ENCODE results near the gene CFAP97D2.
A peak's percentile ranks its signal among the peaks of the same experiment; 100 is the strongest.
"Not testable (repeated sequence)": the region's sequence is repeated elsewhere in the genome, so short reads cannot be mapped to it uniquely, and the experiment has no call there.

The CFAP97D2 gene

DNA sequence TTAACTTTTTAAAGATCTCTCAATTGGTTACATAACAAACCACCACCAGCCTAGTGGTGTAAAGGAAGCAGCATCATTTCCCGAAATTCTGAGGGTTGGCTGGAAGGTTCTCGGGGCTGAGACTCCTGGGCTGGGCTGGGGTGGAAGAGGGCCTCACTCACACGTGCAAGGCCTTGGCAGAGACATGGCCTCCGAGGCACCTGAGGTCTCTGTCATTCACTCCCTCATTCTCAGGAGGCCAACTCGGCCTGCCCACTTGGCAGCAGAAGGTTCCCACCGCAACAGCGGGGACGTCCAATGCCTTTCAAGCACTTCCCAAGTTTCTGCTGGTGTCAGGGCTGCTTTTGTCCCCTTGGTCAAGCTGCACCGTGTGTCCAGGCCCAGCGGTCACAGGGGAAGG is 28.0 kb upstream of the CFAP97D2 start:
- Mint-ChIP-seq H3K36me3 (no peaks in the 10 kb centered on the region), H3K27me3 (peaks cover 12% of the 10 kb centered on the region), H3K27ac (peak overlapping the region; percentile 41), H3K4me1 (peaks cover 45% of the 10 kb centered on the region), H3K4me3 (no peak overlapping the region), H3K9me3 (peaks cover 5% of the 10 kb centered on the region)
- no peak for ATAC-seq

- Mint-ChIP-seq H3K9me3 (peaks cover 5% of the 10 kb centered on the region), H3K27ac (peak overlapping the region; percentile 61), H3K36me3 (no peaks in the 10 kb centered on the region), H3K4me1 (peaks cover 44% of the 10 kb centered on the region), H3K4me3 (no peak overlapping the region), H3K27me3 (peaks cover 12% of the 10 kb centered on the region)
- ATAC-seq: no peak
Observed at GRCh38 chr13:114151565-114152284, 27.3 kb upstream of the CFAP97D2 start.

- no peak for ATAC-seq
- H3K27me3 Mint-ChIP-seq: peaks cover 12% of the 10 kb centered on the region
- H3K9me3 Mint-ChIP-seq: peaks cover 5% of the 10 kb centered on the region
- no peak overlapping the region for H3K4me3 Mint-ChIP-seq
- peaks cover 45% of the 10 kb centered on the region for H3K4me1 Mint-ChIP-seq
- H3K36me3 Mint-ChIP-seq: no peaks in the 10 kb centered on the region
- H3K27ac Mint-ChIP-seq: peak overlapping the region; percentile 61
Observed at GRCh38 chr13:114152285-114152645, 26.8 kb upstream of the CFAP97D2 start.

DNA sequence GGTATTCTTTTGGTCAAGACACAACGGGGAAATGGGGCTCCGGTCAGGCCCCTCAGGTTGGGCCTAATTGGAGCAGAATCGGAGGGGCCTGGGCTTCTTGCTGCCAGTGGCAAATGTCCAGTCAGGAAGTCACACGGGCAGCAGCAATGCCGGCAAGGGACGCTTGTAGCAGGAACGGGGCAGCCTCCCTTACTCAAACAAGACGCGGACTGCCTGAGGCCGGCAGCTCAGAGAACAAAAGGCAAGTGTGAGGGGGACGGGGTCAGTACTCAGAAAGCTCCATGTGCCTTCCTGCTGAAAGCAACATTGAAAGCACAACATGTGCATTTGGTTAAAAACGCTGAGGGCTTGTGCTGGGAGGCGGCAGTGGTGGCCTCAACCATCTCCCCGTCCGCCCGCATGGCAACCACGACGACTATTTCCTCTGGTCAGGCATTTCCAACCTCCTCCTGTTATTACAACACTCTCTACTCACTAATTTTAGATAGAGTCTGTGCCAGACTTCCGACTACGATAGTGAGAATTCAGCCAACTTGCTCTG is 26.2 kb upstream of the CFAP97D2 start:
- Mint-ChIP-seq H3K4me3 (no peak overlapping the region), H3K27ac (peak overlapping the region; percentile 61), H3K36me3 (no peaks in the 10 kb centered on the region), H3K27me3 (peaks cover 12% of the 10 kb centered on the region), H3K4me1 (peaks cover 44% of the 10 kb centered on the region), H3K9me3 (peaks cover 5% of the 10 kb centered on the region)
- ATAC-seq: no peak

DNA sequence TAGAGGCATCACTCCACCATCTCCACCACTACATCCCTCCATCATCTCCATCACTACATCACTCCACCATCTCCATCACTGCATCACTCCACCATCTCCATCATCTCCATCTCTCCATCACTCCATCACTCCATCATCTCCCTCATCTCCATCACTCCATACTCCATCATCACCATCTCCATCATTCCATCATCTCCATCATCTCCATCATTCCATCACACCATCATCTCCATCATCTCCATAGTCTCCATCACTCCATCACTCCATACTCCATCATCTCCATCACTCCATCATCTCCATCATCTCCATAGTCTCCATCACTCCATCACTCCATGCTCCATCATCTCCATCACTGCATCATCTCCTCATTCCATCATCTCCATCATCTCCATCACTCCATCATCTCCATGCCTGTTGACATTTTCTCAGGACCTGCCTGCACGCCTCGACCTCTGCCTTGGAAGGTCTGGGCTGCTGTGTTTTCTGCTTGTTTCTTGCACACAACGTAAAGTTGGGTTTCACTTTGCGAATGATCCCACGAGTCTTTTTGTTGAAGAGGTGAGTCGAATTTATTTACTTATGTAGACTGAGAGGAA is 25.5 kb upstream of the CFAP97D2 start:
- Mint-ChIP-seq H3K4me3 (no peak overlapping the region), H3K36me3 (no peaks in the 10 kb centered on the region), H3K4me1 (peaks cover 42% of the 10 kb centered on the region), H3K27me3 (peaks cover 12% of the 10 kb centered on the region), H3K9me3 (peaks cover 5% of the 10 kb centered on the region), H3K27ac (peak overlapping the region; percentile 74)
- no peak for ATAC-seq

DNA sequence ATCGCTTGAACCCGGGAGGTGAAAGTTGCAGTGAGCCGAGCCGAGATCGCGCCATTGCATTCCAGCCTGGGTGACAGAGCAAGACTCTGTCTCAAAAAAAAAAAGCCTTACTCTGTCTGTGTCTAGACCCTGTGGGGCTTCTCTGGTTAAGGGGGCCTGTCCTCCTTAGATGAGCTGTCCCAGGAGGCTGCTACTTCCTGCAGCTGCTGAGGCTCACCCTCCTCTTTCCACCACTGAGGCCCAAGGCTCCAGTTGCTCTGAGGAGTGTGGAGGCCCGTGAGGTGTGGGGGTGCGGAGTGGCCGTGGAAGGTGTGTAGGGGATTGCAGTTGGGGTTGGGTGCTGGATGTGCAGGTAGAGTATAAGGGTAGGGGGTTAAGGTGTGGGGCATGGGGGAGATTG is 24.6 kb upstream of the CFAP97D2 start:
- Mint-ChIP-seq H3K4me1 (peaks cover 40% of the 10 kb centered on the region), H3K4me3 (peak overlapping the region; percentile 69), H3K27me3 (peaks cover 12% of the 10 kb centered on the region), H3K9me3 (peaks cover 5% of the 10 kb centered on the region), H3K27ac (peak overlapping the region; percentile 74), H3K36me3 (no peaks in the 10 kb centered on the region)
- ATAC-seq: peak; percentile 50

- Mint-ChIP-seq H3K4me3 (no peak overlapping the region), H3K27me3 (peaks cover 12% of the 10 kb centered on the region), H3K27ac (no peak overlapping the region), H3K4me1 (peaks cover 47% of the 10 kb centered on the region), H3K9me3 (peaks cover 5% of the 10 kb centered on the region), H3K36me3 (no peaks in the 10 kb centered on the region)
- peak; percentile 71 for ATAC-seq
Observed at GRCh38 chr13:114155320-114155719, 23.7 kb upstream of the CFAP97D2 start.

GRCh38 chr13:114155926-114156883 is 22.9 kb upstream of the CFAP97D2 start:
- peak; percentile 52 for ATAC-seq
- H3K27me3 Mint-ChIP-seq: peaks cover 12% of the 10 kb centered on the region
- H3K27ac Mint-ChIP-seq: peak overlapping the region; percentile 73
- H3K4me3 Mint-ChIP-seq: peak overlapping the region; percentile 24
- H3K4me1 Mint-ChIP-seq: peaks cover 50% of the 10 kb centered on the region
- no peaks in the 10 kb centered on the region for H3K36me3 Mint-ChIP-seq
- peaks cover 5% of the 10 kb centered on the region for H3K9me3 Mint-ChIP-seq

DNA sequence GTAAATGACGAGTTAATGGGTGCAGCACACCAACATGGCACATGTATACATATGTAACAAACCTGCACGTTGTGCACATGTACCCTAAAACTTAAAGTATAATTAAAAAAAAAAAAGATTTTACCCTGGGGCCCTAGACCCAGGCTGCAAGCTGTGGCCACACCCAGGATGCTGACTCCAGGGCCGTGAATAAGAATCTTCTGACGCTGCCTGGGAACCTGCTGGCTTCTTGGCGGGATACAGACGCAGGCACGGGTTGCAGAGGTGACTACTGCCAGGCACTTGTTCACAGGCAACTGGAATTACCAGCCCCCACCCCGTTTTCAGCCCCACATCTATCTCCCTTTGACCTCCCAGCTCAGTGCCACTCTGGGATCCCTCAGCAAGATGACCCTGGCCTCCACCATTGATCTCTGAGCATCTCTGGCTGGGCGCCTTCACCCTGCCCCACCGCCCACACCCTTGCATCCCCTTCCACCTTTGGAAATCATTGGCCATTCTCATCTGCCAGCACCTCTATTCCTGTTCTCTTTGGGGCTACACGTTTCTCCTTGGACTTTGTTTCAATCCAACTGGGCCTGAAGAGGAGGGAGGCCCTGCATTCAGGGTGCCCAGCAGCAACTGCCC is 21.1 kb upstream of the CFAP97D2 start:
- Mint-ChIP-seq H3K4me3 (no peak overlapping the region), H3K36me3 (no peaks in the 10 kb centered on the region), H3K27ac (no peak overlapping the region), H3K4me1 (peaks cover 65% of the 10 kb centered on the region), H3K27me3 (peaks cover 24% of the 10 kb centered on the region), H3K9me3 (peaks cover 5% of the 10 kb centered on the region)
- ATAC-seq: no peak

- peaks cover 59% of the 10 kb centered on the region for H3K4me1 Mint-ChIP-seq
- H3K36me3 Mint-ChIP-seq, ATAC-seq, H3K27ac Mint-ChIP-seq, H3K9me3 Mint-ChIP-seq, H3K4me3 Mint-ChIP-seq: not testable (repeated sequence)
- H3K27me3 Mint-ChIP-seq: peaks cover 27% of the 10 kb centered on the region
Observed at GRCh38 chr13:114158869-114159666, 20.0 kb upstream of the CFAP97D2 start.

DNA sequence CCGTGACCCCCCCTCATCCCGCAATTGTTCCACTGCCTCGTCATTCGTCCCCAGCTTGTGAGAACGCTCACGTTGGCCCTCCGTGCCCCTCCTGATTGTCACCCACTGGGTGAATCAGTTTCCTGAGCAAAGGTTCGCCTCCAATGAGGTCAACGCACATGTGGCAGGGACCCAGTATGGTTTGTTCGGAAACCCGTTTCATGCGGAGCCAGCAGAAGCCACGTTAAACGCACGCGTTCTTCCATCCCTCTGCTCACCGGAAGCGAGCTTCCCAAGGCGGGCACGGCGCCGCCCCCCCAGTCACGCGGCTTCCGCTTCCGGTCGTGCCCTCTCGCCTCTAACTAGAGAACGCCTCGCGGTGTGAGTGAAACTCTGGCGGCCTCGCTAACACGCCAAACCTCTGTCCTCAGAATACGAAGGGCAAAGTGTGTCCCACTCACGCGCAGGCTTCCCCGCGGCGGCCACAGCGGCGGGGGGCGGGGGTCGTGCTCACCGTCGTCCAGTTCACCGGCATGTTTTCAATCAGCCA is 18.0 kb upstream of the CFAP97D2 start:
- Mint-ChIP-seq H3K9me3 (no peaks in the 10 kb centered on the region), H3K4me1 (peaks cover 51% of the 10 kb centered on the region), H3K4me3 (no peak overlapping the region), H3K27me3 (peaks cover 37% of the 10 kb centered on the region), H3K27ac (peak overlapping the region; percentile 80), H3K36me3 (no peaks in the 10 kb centered on the region)
- ATAC-seq: no peak

DNA sequence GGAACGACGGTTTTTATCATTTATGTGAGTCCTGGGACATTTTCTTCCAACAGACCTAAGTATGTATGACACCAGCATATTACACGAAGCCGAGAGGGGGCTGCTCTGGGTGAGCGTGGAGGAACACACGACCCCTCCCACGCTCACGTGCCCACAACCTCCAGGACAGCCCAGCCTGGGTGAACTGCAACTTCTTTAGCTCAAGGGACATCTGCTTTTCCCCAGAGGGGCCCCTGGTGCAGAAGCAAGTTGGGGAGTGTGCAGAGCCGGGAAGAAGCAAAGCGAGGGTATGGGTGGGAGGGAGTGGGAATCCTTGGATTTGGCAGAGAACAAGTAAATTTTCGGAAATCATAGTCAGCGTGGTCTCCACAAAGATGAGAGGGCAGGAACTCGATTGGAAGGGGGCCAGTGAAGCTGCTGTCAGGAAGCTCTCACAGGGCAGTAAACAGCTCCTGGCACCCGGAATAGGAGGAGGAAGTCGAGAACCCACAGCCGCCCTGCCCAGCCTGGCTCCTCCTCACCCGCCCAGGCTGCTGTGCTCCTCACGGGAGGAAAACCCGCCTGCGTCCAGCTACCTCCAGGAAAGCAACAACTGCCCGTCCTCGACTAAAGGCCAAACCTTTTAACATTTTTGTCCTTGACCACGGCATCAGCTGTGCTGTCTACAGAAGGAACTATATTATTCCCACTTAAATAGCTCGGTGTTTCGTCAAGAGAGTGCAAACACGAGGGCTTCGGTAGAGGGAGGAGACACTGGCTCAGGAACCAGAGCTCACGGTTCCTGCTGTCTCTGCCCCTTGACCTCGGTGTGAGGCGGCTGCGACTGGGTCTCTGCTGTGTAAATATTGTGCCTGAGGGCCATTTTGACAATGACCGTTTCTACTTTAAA is 17.2 kb upstream of the CFAP97D2 start:
- Mint-ChIP-seq H3K4me3 (peak overlapping the region; percentile 73), H3K27me3 (peaks cover 42% of the 10 kb centered on the region), H3K27ac (peak overlapping the region; percentile 80), H3K36me3 (no peaks in the 10 kb centered on the region), H3K9me3 (no peaks in the 10 kb centered on the region), H3K4me1 (peaks cover 46% of the 10 kb centered on the region)
- peak; percentile 71 for ATAC-seq

DNA sequence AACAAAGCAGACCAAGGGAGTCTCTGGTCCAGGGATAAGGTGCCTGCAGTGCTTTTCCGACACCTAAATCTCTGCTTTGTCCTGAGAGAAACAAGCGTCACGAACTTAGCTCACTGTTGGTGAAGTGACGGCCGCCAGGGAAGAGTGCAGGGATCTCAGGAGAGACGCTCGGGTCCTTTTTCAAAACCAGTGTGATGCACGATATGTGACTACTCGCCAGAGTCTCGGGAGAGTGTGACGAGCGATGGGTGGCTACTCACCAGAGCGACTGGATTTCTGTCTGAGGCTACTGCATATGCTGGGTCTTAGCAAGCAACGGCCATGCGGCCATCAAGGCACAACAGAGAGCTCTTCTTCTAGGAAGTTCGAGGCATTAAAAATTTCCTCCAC is 16.5 kb upstream of the CFAP97D2 start:
- Mint-ChIP-seq H3K4me1 (peaks cover 46% of the 10 kb centered on the region), H3K27me3 (peaks cover 44% of the 10 kb centered on the region), H3K4me3 (peak overlapping the region; percentile 73), H3K36me3 (no peaks in the 10 kb centered on the region), H3K9me3 (no peaks in the 10 kb centered on the region), H3K27ac (peak overlapping the region; percentile 80)
- no peak for ATAC-seq

Data from stimulated activated memory B cell treated with anti-CD40 and anti-IgM and Interleukin-4, amounts not matched to agents 10 μg/mL and 1 μg/mL and 100 μg/mL, for 72 hours (primary cell).